ENCODE data around the gene TROAP.
"Not testable (repeated sequence)": the region's sequence is repeated elsewhere in the genome, so short reads cannot be mapped to it uniquely, and the experiment has no call there.

TROAP gene

DNA sequence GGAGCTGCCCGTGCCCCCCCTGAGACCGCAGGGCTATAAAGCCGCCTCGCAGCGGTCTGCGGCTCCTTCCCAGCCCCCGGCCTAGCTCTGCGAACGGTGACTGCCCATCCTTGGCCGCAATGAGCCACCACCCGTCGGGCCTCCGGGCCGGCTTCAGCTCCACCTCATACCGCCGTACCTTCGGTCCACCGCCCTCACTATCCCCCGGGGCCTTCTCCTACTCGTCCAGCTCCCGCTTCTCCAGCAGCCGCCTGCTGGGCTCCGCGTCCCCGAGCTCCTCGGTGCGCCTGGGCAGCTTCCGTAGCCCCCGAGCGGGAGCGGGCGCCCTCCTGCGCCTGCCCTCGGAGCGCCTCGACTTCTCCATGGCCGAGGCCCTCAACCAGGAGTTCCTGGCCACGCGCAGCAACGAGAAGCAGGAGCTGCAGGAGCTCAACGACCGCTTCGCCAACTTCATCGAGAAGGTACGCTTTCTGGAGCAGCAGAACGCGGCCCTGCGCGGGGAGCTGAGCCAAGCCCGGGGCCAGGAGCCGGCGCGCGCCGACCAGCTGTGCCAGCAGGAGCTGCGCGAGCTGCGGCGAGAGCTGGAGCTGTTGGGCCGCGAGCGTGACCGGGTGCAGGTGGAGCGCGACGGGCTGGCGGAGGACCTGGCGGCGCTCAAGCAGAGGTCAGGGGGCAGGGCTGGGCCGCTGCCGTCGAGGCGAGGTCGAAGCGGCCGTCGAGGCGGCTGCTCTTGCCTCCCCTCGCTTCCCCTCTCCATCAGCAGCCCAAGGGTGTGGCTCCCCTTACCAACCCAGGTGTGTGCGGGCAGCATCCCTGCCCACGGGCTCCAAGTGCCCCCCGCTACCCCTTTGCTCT lies 27.7 kb upstream of the TROAP start, which contains the start of gene PRPH:
Gene PRPH (plus strand): TSS at position 66 of the 855 bp plus-strand sequence. CDS start 54 bp downstream, at position 120.
- DNase-seq (ENCODE audit: low read depth), result no peak

GRCh38 chr12:49296034-49296835 lies 26.8 kb upstream of the TROAP start:
- DNase-seq (ENCODE audit: low read depth), result no peak

- DNase-seq (ENCODE audit: low read depth), result no peak
Measured at GRCh38 chr12:49296836-49297694, 26.0 kb upstream of the TROAP start.

DNA sequence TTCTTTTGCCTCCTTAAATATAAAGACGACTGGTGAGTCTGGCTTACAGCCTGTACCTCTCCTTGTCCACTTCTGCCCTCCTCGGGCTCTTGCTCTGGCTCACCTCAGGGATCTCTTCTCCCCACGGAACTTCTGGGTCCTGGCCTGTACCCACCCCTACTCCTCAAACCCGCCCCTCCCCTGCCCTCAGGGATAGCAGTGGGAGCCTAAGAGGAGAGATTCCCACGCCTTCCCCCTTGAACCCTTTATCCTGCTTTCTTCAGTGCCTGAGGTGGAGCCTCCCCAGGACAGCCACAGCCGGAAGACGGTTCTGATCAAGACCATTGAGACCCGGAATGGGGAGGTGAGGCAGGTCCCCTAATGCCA lies 25.4 kb upstream of the TROAP start:
- DNase-seq (ENCODE audit: low read depth), result no peak

DNA sequence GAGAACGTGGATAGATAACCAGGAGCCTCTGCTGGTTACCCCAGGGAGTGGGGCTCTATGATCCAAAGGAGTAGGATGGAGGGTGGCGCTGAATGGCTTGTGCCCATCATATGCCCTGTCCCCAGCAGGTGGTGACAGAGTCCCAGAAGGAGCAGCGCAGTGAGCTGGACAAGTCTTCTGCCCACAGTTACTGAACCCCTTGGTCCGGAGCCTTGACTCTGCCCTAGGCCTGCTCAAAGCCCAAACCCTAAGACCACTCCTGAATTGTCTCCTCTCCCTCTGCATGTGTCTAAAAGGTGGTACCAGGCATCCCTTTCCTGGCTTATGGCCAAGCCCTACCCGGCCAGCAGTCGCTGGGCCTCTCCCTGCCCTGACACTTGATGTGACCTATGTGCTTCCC lies 24.9 kb upstream of the TROAP start:
- DNase-seq (ENCODE audit: low read depth), result no peak

- DNase-seq (ENCODE audit: low read depth), result no peak
Measured at GRCh38 chr12:49301760-49302159, 21.3 kb upstream of the TROAP start.

- no peak for DNase-seq (ENCODE audit: low read depth)
Measured at GRCh38 chr12:49304161-49304560, 18.9 kb upstream of the TROAP start.

GRCh38 chr12:49305762-49306510 lies 17.1 kb upstream of the TROAP start:
- no peak for DNase-seq (ENCODE audit: low read depth)

DNA sequence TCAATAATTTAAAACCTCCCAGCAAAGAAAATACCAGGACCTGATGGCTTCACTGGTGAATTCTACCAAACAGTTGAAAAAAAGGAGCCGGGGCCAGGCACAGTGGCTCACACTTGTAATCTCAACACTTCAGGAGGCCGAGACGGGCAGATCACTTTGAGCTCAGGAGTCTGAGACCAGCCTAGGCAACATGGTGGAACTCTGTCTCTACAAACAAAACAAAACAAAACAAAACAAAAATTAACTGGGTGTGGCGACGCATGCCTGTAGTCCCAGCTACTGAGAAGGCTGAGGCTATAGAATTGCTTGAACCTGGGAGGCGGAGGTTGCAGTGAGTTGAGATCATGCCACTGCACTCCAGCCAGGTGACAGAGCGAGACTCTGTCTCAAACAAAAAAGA lies 13.7 kb upstream of the TROAP start:
- no peak for DNase-seq (ENCODE audit: low read depth)

DNA sequence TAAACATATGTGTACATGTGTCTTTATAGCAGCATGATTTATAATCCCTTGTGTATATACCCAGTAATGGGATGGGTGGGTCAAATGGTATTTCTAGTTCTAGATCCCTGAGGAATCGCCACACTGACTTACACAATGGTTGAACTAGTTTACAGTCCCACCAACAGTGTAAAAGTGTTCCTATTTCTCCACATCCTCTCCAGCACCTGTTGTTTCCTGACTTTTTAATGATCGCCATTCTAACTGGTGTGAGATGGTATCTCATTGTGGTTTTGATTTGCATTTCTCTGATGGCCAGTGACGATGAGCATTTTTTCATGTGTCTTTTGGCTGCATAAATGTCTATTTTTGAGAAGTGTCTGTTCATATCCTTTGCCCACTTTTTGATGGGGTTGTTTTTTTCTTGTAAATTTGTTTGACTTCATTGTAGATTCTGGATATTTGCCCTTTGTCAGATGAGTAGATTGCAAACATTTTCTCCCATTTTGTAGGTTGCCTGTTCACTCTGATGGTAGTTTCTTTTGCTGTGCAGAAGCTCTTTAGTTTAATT lies 12.5 kb upstream of the TROAP start:
- DNase-seq (ENCODE audit: low read depth), result not testable (repeated sequence)

- no peak for DNase-seq (ENCODE audit: low read depth)
Measured at GRCh38 chr12:49314811-49315210, 8.2 kb upstream of the TROAP start.

- DNase-seq (ENCODE audit: low read depth), result not testable (repeated sequence)
Measured at GRCh38 chr12:49317118-49317517, 5.9 kb upstream of the TROAP start.

- not testable (repeated sequence) for DNase-seq (ENCODE audit: low read depth)
Measured at GRCh38 chr12:49320411-49321103, 2.5 kb upstream of the TROAP start.

- no peak for DNase-seq (ENCODE audit: low read depth)
Measured at GRCh38 chr12:49322367-49322707, 718 bp upstream of the TROAP start.

DNA sequence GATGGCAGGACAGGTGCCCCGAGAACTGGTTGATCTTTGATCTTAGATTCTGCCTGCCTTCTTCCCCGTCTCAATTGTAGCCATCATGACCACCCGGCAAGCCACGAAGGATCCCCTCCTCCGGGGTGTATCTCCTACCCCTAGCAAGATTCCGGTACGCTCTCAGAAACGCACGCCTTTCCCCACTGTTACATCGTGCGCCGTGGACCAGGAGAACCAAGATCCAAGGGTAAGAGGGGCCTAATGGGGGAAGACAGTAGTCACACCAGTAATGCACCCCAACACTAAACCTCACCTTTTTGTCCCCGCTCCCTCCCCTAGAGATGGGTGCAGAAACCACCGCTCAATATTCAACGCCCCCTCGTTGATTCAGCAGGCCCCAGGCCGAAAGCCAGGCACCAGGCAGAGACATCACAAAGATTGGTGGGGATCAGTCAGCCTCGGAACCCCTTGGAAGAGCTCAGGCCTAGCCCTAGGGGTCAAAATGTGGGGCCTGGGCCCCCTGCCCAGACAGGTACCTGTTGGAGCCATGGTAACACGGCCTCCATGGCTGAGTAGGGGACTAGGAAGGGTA lies 556 bp downstream of the TROAP start:
- no peak for DNase-seq (ENCODE audit: low read depth)

DNA sequence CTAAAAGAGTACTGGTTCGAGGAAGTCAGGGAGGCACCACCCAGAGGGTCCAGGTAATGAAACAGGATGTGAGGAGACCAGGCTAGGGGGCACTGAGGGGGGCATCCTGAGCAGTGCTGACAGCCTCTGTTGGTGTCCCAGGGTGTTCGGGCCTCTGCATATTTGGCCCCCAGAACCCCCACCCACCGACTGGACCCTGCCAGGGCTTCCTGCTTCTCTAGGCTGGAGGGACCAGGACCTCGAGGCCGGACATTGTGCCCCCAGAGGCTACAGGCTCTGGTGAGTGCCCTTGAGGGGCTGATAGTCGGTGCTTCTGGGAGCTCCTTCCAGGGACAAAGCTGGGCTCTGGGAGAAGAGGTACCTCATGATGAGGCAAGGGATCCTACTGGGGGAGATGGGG lies 2.6 kb downstream of the TROAP start:
- DNase-seq (ENCODE audit: low read depth), result no peak

- no peak for DNase-seq (ENCODE audit: low read depth)
Measured at GRCh38 chr12:49327368-49327767, 4.3 kb downstream of the TROAP start.

DNA sequence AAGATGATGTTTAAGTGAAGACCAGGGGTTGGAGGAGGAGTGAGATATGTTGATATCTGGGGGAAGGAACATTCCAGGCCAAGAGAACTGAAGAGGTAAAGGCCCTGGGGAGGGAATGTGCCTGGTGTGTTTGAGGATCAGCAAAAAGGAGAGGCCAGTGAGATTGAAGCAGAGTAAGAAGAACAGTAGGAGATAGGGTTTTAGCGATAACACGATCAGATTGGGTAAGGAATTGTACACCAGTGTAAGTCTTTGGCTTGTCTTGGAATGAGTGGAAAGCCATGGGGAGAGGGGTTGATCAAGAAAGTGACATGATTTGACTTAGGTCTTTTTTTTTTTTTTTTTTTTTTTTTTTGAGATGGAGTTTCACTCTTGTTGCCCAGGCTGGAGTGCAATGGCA lies 4.8 kb downstream of the TROAP start:
- no peak for DNase-seq (ENCODE audit: low read depth)

GRCh38 chr12:49328816-49329215 lies 5.8 kb downstream of the TROAP start:
- DNase-seq (ENCODE audit: low read depth), result no peak

GRCh38 chr12:49330032-49330619 lies 7.1 kb downstream of the TROAP start:
- no peak for DNase-seq (ENCODE audit: low read depth)

Measured in CMK (cell line).